ENCODE data around the gene MC2R.

The MC2R gene

GRCh38 chr18:13878857-13879256, 36.5 kb downstream of the MC2R start:
- in situ Hi-C loops (cut with HindIII; ENCODE audit: low sequenced_read_pairs): no loop called here
- H3K4me3 ChIP-seq (ENCODE audit: low read depth, low read length): no peak overlapping the region
- no peak for TF ChIP-seq CTCF (IDR thresholded peaks at IDR 0.05; ENCODE audit: low read depth, low read length)
- no peak for DNase-seq (ENCODE audit: low read depth, low spot score)

- H3K4me3 ChIP-seq (ENCODE audit: low read depth, low read length): no peak overlapping the region
- no peak for TF ChIP-seq CTCF (IDR thresholded peaks at IDR 0.05; ENCODE audit: low read depth, low read length)
- in situ Hi-C loops (cut with HindIII; ENCODE audit: low sequenced_read_pairs): no loop called here
- DNase-seq (ENCODE audit: low read depth, low spot score): no peak
Observed at GRCh38 chr18:13877157-13877556, 38.2 kb downstream of the MC2R start.

GRCh38 chr18:13874558-13874957, 40.8 kb downstream of the MC2R start:
- TF ChIP-seq CTCF (IDR thresholded peaks at IDR 0.05; ENCODE audit: low read depth, low read length): no peak
- DNase-seq (ENCODE audit: low read depth, low spot score): no peak
- in situ Hi-C loops (cut with HindIII; ENCODE audit: low sequenced_read_pairs): no loop called here
- no peak overlapping the region for H3K4me3 ChIP-seq (ENCODE audit: low read depth, low read length)

GRCh38 chr18:13872932-13873331, 42.4 kb downstream of the MC2R start:
- no peak for DNase-seq (ENCODE audit: low read depth, low spot score)
- TF ChIP-seq CTCF (IDR thresholded peaks at IDR 0.05; ENCODE audit: low read depth, low read length): no peak
- in situ Hi-C loops (cut with HindIII; ENCODE audit: low sequenced_read_pairs): no loop called here
- H3K4me3 ChIP-seq (ENCODE audit: low read depth, low read length): no peak overlapping the region

GRCh38 chr18:13872373-13872772, 43.0 kb downstream of the MC2R start:
- DNase-seq (ENCODE audit: low read depth, low spot score): no peak
- TF ChIP-seq CTCF (IDR thresholded peaks at IDR 0.05; ENCODE audit: low read depth, low read length): no peak
- in situ Hi-C loops (cut with HindIII; ENCODE audit: low sequenced_read_pairs): no loop called here
- H3K4me3 ChIP-seq (ENCODE audit: low read depth, low read length): no peak overlapping the region

GRCh38 chr18:13871701-13872100, 43.6 kb downstream of the MC2R start:
- TF ChIP-seq CTCF (IDR thresholded peaks at IDR 0.05; ENCODE audit: low read depth, low read length): no peak
- in situ Hi-C loops (cut with HindIII; ENCODE audit: low sequenced_read_pairs): no loop called here
- no peak for DNase-seq (ENCODE audit: low read depth, low spot score)
- H3K4me3 ChIP-seq (ENCODE audit: low read depth, low read length): no peak overlapping the region

Data from astrocyte of the spinal cord (primary cell).